GM23338 (cell line): ENCODE results near the gene TRIM64. TPM values are rescaled to one million over a fixed set of nuclear protein-coding genes. Genes with fewer than 3 reads are reported as not detected.
"Not testable (repeated sequence)": the region's sequence is repeated elsewhere in the genome, so short reads cannot be mapped to it uniquely, and the experiment has no call there.

Experiments used
- ATAC-seq: fragments of 200-7000 bp; cut with Tn5 transposase; 3 replicates; pipeline ENCODE4 v1.9.1; 2020
- DNase-seq: peaks from one replicate; pipeline ENCODE4 v3.0.0-alpha.2; 2015; ENCODE audit warnings: low spot score
- H2AFZ ChIP-seq: fragments of 200-600 bp; sonication (generic); 2 replicates; pipeline ENCODE4 v1.8.0; 2016; ENCODE audit warnings: antibody characterized with exemption, mild to moderate bottlenecking, moderate library complexity
- H3F3A ChIP-seq: fragments of 200-600 bp; sonication (generic); replicated peaks from 2 replicates; pipeline ENCODE4 v1.8.0; 2017; ENCODE audit warnings: antibody characterized with exemption, mixed run types, low read depth
- H3K27ac ChIP-seq: fragments of 200-600 bp; sonication (generic); 2 replicates; pipeline ENCODE4 v1.6.1; 2016; ENCODE audit warnings: low read depth
- H3K27me3 ChIP-seq: fragments of 200-600 bp; sonication (generic); 2 replicates; pipeline ENCODE4 v1.8.0; 2016; ENCODE audit warnings: mild to moderate bottlenecking, mixed run types, moderate library complexity; ENCODE audit not compliant: insufficient read depth
- H3K36me3 ChIP-seq: fragments of 200-600 bp; sonication (generic); 2 replicates; pipeline ENCODE4 v1.8.0; 2016; ENCODE audit warnings: mild to moderate bottlenecking; ENCODE audit not compliant: insufficient read depth
- H3K4me1 ChIP-seq: fragments of 200-600 bp; sonication (generic); 2 replicates; pipeline ENCODE4 v1.8.0; 2016; ENCODE audit warnings: mild to moderate bottlenecking, moderate library complexity; ENCODE audit not compliant: insufficient read depth
- H3K4me2 ChIP-seq: fragments of 200-600 bp; sonication (generic); 2 replicates; pipeline ENCODE4 v1.7.1; 2017; ENCODE audit warnings: mixed run types
- H3K4me3 ChIP-seq: fragments of 200-600 bp; sonication (generic); 2 replicates; pipeline ENCODE4 v1.6.1; 2016; ENCODE audit warnings: mixed run types
- H3K79me2 ChIP-seq: fragments of 200-600 bp; sonication (generic); replicated peaks from 2 replicates; pipeline ENCODE4 v1.8.0; 2017; ENCODE audit warnings: mild to moderate bottlenecking; ENCODE audit not compliant: insufficient read depth
- H3K9me2 ChIP-seq: fragments of 200-600 bp; sonication (generic); 2 replicates; pipeline ENCODE4 v1.8.0; 2017; ENCODE audit not compliant: insufficient read depth
- H4K20me1 ChIP-seq: fragments of 200-600 bp; sonication (generic); replicated peaks from 2 replicates; pipeline ENCODE4 v1.8.0; 2017; ENCODE audit warnings: mild to moderate bottlenecking; ENCODE audit not compliant: insufficient read depth
- H3K27ac Mint-ChIP-seq: 2 replicates; pipeline ENCODE4 v1.8.0; 2020; ENCODE audit warnings: inconsistent platforms, mild to moderate bottlenecking, moderate library complexity, mixed read lengths
- H3K27me3 Mint-ChIP-seq: 3 replicates; pipeline ENCODE4 v1.8.0; 2022; ENCODE audit warnings: low read depth, mild to moderate bottlenecking, moderate library complexity, mixed read lengths, inconsistent platforms; ENCODE audit not compliant: insufficient read depth, poor library complexity
- H3K36me3 Mint-ChIP-seq: 3 replicates; pipeline ENCODE4 v1.8.0; 2021; ENCODE audit warnings: low read depth, mild to moderate bottlenecking, inconsistent platforms, moderate library complexity, mixed read lengths
- H3K4me1 Mint-ChIP-seq: 3 replicates; pipeline ENCODE4 v1.8.0; 2020; ENCODE audit warnings: mild to moderate bottlenecking, inconsistent platforms, mixed read lengths
- H3K4me3 Mint-ChIP-seq: 3 replicates; pipeline ENCODE4 v1.8.0; 2021; ENCODE audit warnings: moderate library complexity, mild to moderate bottlenecking, inconsistent platforms, mixed read lengths
- H3K9me3 Mint-ChIP-seq: 3 replicates; pipeline ENCODE4 v1.8.0; 2020; ENCODE audit warnings: moderate library complexity, mild to moderate bottlenecking, inconsistent platforms, mixed read lengths
- CTCF ChIP-seq, 2 experiments: fragments of 200-600 bp in 1 of 2; sonication (generic) in 1 of 2; conservative IDR thresholded peaks; 2 replicates each; pipeline versions ENCODE4 v1.5.1 to v1.6.1; 2016 to 2017; ENCODE audit warnings: antibody characterized with exemption in 2 of 2, low read depth in 2 of 2, mild to moderate bottlenecking in 2 of 2, moderate library complexity in 1 of 2
- EZH2 ChIP-seq: fragments of 200-600 bp; sonication (generic); IDR thresholded peaks from one replicate; pipeline ENCODE4 v1.8.0; 2017; ENCODE audit warnings: antibody characterized with exemption, mild to moderate bottlenecking, low read depth; ENCODE audit not compliant: unreplicated experiment
- EZH2phosphoT487 ChIP-seq: fragments of 200-600 bp; sonication (generic); IDR thresholded peaks from one replicate; pipeline ENCODE4 v1.8.1; 2018; ENCODE audit warnings: antibody characterized with exemption; ENCODE audit not compliant: unreplicated experiment
- JUNB ChIP-seq: IDR thresholded peaks from one replicate; pipeline ENCODE4 v1.6.1; 2016; ENCODE audit warnings: antibody characterized with exemption; ENCODE audit not compliant: unreplicated experiment
- NANOG ChIP-seq: IDR thresholded peaks from 2 replicates; pipeline ENCODE4 v1.6.1; 2016; ENCODE audit warnings: antibody characterized with exemption, borderline replicate concordance
- POLR2AphosphoS5 ChIP-seq: IDR thresholded peaks from 2 replicates; pipeline ENCODE4 v1.6.1; 2016; ENCODE audit warnings: antibody characterized with exemption, low read depth
- REST ChIP-seq: IDR thresholded peaks from one replicate; pipeline ENCODE4 v1.6.1; 2018; ENCODE audit warnings: antibody characterized with exemption; ENCODE audit not compliant: unreplicated experiment
- STAT1 ChIP-seq: IDR thresholded peaks from one replicate; pipeline ENCODE4 v1.6.1; 2016; ENCODE audit warnings: antibody characterized with exemption; ENCODE audit not compliant: unreplicated experiment
- ZNF114 ChIP-seq: fragments of 250-450 bp; sonication (Bioruptor Pico); IDR thresholded peaks from 2 replicates; pipeline ENCODE4 v1.5.0; 2020; ENCODE audit warnings: mild to moderate bottlenecking, moderate library complexity
- ZNF331 ChIP-seq: fragments of 250-450 bp; sonication (Bioruptor Pico); IDR thresholded peaks from 2 replicates; pipeline ENCODE4 v1.5.0; 2020; ENCODE audit warnings: low read depth, mild to moderate bottlenecking, moderate library complexity
- ZNF462 ChIP-seq: fragments of 250-450 bp; sonication (Bioruptor Pico); IDR thresholded peaks from 2 replicates; pipeline ENCODE4 v1.5.0; 2020; ENCODE audit warnings: mild to moderate bottlenecking, moderate library complexity
- long read RNA-seq: library from polyadenylated mRNA; unstranded; transcript quantifications from one replicate; pipeline ENCODE4 v2.0.0, GENCODE V29; 2020; ENCODE audit not compliant: unreplicated experiment
- polyA plus RNA-seq: library from polyadenylated mRNA; unstranded; fragments of >200 nt; fragmentation: Nextera tagmentation; extraction: Ambion mirVana; gene quantifications from 2 replicates; pipeline ENCODE4 v1.2.1, GENCODE V29; 2016
- total RNA-seq: library from RNA; depleted of rRNA; stranded (reverse); fragments of >200 nt; shearing (Covaris generic); gene quantifications from 2 replicates; pipeline ENCODE4 v1.2.3, GENCODE V29; 2014; rRNA removed

Gene TRIM64
- total RNA-seq (0.10 TPM in 1 of 2 replicates, not detected in the other), polyA plus RNA-seq (0.10 TPM in 1 of 2 replicates, not detected in the other)
- long read RNA-seq, result 0 reads

GRCh38 chr11:89965737-89966136, at the start of gene TRIM64:
Gene TRIM64, plus strand, starts transcription at chr11:89966037. Its CDS starts 2,467 bp downstream, at chr11:89968504.
- H4K20me1 ChIP-seq, DNase-seq, H3K4me1 ChIP-seq, H3K27ac Mint-ChIP-seq, H3K27ac ChIP-seq, H3K4me3 ChIP-seq, H3K4me2 ChIP-seq, H3K27me3 ChIP-seq, H3K36me3 ChIP-seq, H3K27me3 Mint-ChIP-seq, H3K4me3 Mint-ChIP-seq, H2AFZ ChIP-seq, H3K79me2 ChIP-seq, H3K9me2 ChIP-seq, H3K9me3 Mint-ChIP-seq, H3K4me1 Mint-ChIP-seq, H3K36me3 Mint-ChIP-seq, H3F3A ChIP-seq, ATAC-seq: not testable (repeated sequence)

- DNase-seq (no peak), ATAC-seq (no peak)
- Histone ChIP-seq H3K27ac (no peak within 1 kb of the TSS), H2AFZ (no peak within 1 kb of the TSS), H3K36me3 (no peaks in the 10 kb centered on the region), H3K4me2 (no peak within 1 kb of the TSS), H3K9me2 (no peaks in the 10 kb centered on the region), H3K4me1 (no peaks in the 10 kb centered on the region), H3K27me3 (no peaks in the 10 kb centered on the region), H3K4me3 (no peak within 1 kb of the TSS), H3K79me2 (no peaks in the 10 kb centered on the region), H4K20me1 (no peaks in the 10 kb centered on the region), H3F3A (no peaks in the 10 kb centered on the region)
- peaks cover 2% of the 10 kb centered on the region; the same call in 1 of the 3 replicates for H3K4me1 Mint-ChIP-seq
- H3K4me3 Mint-ChIP-seq, result no peak within 1 kb of the TSS
- H3K9me3 Mint-ChIP-seq, result no peaks in the 10 kb centered on the region
- H3K36me3 Mint-ChIP-seq, result no peaks in the 10 kb centered on the region
- H3K27me3 Mint-ChIP-seq, result no peaks in the 10 kb centered on the region
- H3K27ac Mint-ChIP-seq, result no peak within 1 kb of the TSS
- TF ChIP-seq ZNF114 (CRISPR knock-in tag), result no peak
- no peak for TF ChIP-seq EZH2phosphoT487
- TF ChIP-seq ZNF462 (CRISPR knock-in tag), result no peak
- TF ChIP-seq REST, result no peak
- no peak for TF ChIP-seq NANOG
- TF ChIP-seq STAT1, result no peak
- TF ChIP-seq EZH2, result no peak
- no peak for TF ChIP-seq POLR2AphosphoS5
- no peak for TF ChIP-seq JUNB
- TF ChIP-seq ZNF331 (CRISPR knock-in tag), result no peak
- TF ChIP-seq CTCF (conservative IDR thresholded peaks at IDR 0.05; ENCODE audit: low read depth in 2 of 2), result no peak
Measured at GRCh38 chr11:89922195-89922660, 43.6 kb upstream of the TRIM64 start, which contains the start of gene TRIM49D1. Gene TRIM49D1, minus strand, starts transcription at chr11:89922245. Its CDS starts 4,535 bp downstream, at chr11:89917710.
